ENCODE results near the gene ABRACL.

GRCh38 chr6:139044250-139044649 is 15.7 kb downstream of the ABRACL start:
- TF ChIP-seq YY1 (IDR thresholded peaks at IDR 0.05; ENCODE audit: insufficient read depth, insufficient read length): no peak
- no peak for TF ChIP-seq ZNF274 (IDR thresholded peaks at IDR 0.05; ENCODE audit: low read depth, low read length)
- TF ChIP-seq SUZ12 (IDR thresholded peaks at IDR 0.05; ENCODE audit: extremely low read depth, insufficient read depth, insufficient read length): no peak
